NCI-H2107 (cell line): ENCODE measurements around the gene ZDHHC9.

Source experiments
- DNase-seq: peaks from one replicate; lab custom pipeline; 2025; lab: John Stamatoyannopoulos, UW

The ZDHHC9 gene

GRCh38 chrX:129785160-129785947, 58.3 kb downstream of the ZDHHC9 start:
- DNase-seq = no peak

GRCh38 chrX:129784371-129784770, 59.3 kb downstream of the ZDHHC9 start:
- no peak for DNase-seq

- DNase-seq = no peak
These were observed 60.4 kb downstream of the ZDHHC9 start for GRCh38 chrX:129783291-129783713.

- no peak for DNase-seq
These were observed 61.0 kb downstream of the ZDHHC9 start for GRCh38 chrX:129782706-129783105.

- no peak for DNase-seq
These were observed 61.8 kb downstream of the ZDHHC9 start for GRCh38 chrX:129781680-129782495.

- no peak for DNase-seq
These were observed 62.5 kb downstream of the ZDHHC9 start for GRCh38 chrX:129781134-129781672.

- no peak for DNase-seq
These were observed 63.1 kb downstream of the ZDHHC9 start for GRCh38 chrX:129780441-129781105.

- no peak for DNase-seq
These were observed 63.9 kb downstream of the ZDHHC9 start, which contains the start of gene SASH3 for GRCh38 chrX:129779747-129780146. Gene SASH3, plus strand, starts transcription at chrX:129779949. Its CDS starts 149 bp downstream, at chrX:129780098.

GRCh38 chrX:129779086-129779672, 64.5 kb downstream of the ZDHHC9 start:
- no peak for DNase-seq

- DNase-seq = peak; percentile 72
These were observed 66.3 kb downstream of the ZDHHC9 start for GRCh38 chrX:129777218-129778030.

GRCh38 chrX:129773649-129774458, 69.8 kb downstream of the ZDHHC9 start:
- no peak for DNase-seq

GRCh38 chrX:129772796-129773431, 70.8 kb downstream of the ZDHHC9 start:
- DNase-seq = no peak

GRCh38 chrX:129771266-129771995, 72.3 kb downstream of the ZDHHC9 start:
- no peak for DNase-seq

GRCh38 chrX:129769467-129770154, 74.1 kb downstream of the ZDHHC9 start:
- DNase-seq = no peak

- DNase-seq = no peak
These were observed 74.9 kb downstream of the ZDHHC9 start for GRCh38 chrX:129768586-129769466.

GRCh38 chrX:129768186-129768585, 75.5 kb downstream of the ZDHHC9 start:
- no peak for DNase-seq

GRCh38 chrX:129763666-129764065, 80.0 kb downstream of the ZDHHC9 start:
- no peak for DNase-seq
